HEK293 (cell line): ENCODE results near the gene CTNNB1.

Source experiments
- FEZF1 ChIP-seq: fragments of 450-650 bp; formaldehyde crosslinking; IDR thresholded peaks from 2 replicates; pipeline ENCODE4 v1.5.1; 2016; ENCODE audit warnings: missing biosample characterization, missing genetic modification characterization
- MZF1 ChIP-seq: fragments of 450-650 bp; formaldehyde crosslinking; IDR thresholded peaks from 2 replicates; pipeline ENCODE4 v1.5.1; 2017; ENCODE audit warnings: missing biosample characterization, missing genetic modification characterization, borderline replicate concordance
- PATZ1 ChIP-seq: fragments of 450-650 bp; formaldehyde crosslinking; IDR thresholded peaks from 2 replicates; pipeline ENCODE4 v1.5.1; 2016; ENCODE audit warnings: missing biosample characterization, missing genetic modification characterization
- PRDM10 ChIP-seq: fragments of 450-650 bp; formaldehyde crosslinking; IDR thresholded peaks from 2 replicates; pipeline ENCODE4 v1.5.1; 2016; ENCODE audit warnings: missing biosample characterization, missing genetic modification characterization
- PRDM2 ChIP-seq: fragments of 450-650 bp; formaldehyde crosslinking; IDR thresholded peaks from 2 replicates; pipeline ENCODE4 v1.5.1; 2016; ENCODE audit warnings: missing biosample characterization, missing genetic modification characterization, borderline replicate concordance
- REPIN1 ChIP-seq: fragments of 450-650 bp; formaldehyde crosslinking; IDR thresholded peaks from 2 replicates; pipeline ENCODE4 v1.5.1; 2017; ENCODE audit warnings: missing biosample characterization, missing genetic modification characterization, low read depth
- SP7 ChIP-seq: fragments of 450-650 bp; formaldehyde crosslinking; IDR thresholded peaks from 2 replicates; pipeline ENCODE4 v1.5.1; 2016; ENCODE audit warnings: missing biosample characterization, missing genetic modification characterization
- ZBTB21 ChIP-seq: fragments of 450-650 bp; formaldehyde crosslinking; IDR thresholded peaks from 2 replicates; pipeline ENCODE4 v1.5.1; 2017; ENCODE audit warnings: missing biosample characterization, missing genetic modification characterization
- ZBTB8A ChIP-seq: fragments of 450-650 bp; formaldehyde crosslinking; IDR thresholded peaks from 2 replicates; pipeline ENCODE4 v1.5.1; 2016; ENCODE audit warnings: missing biosample characterization, missing genetic modification characterization
- ZFHX2 ChIP-seq: fragments of 450-650 bp; formaldehyde crosslinking; conservative IDR thresholded peaks from 2 replicates; pipeline ENCODE4 v1.5.1; 2016; ENCODE audit warnings: missing biosample characterization, missing genetic modification characterization
- ZFP41 ChIP-seq: fragments of 450-650 bp; formaldehyde crosslinking; IDR thresholded peaks from 2 replicates; pipeline ENCODE4 v1.5.1; 2016; ENCODE audit warnings: missing biosample characterization, missing genetic modification characterization, borderline replicate concordance
- ZNF10 ChIP-seq: fragments of 450-650 bp; formaldehyde crosslinking; IDR thresholded peaks from 2 replicates; pipeline ENCODE4 v1.5.1; 2017; ENCODE audit warnings: missing biosample characterization, missing genetic modification characterization
- ZNF324 ChIP-seq: fragments of 450-650 bp; formaldehyde crosslinking; IDR thresholded peaks from 2 replicates; pipeline ENCODE4 v1.5.1; 2016; ENCODE audit warnings: missing biosample characterization, missing genetic modification characterization
- ZNF362 ChIP-seq: fragments of 450-650 bp; formaldehyde crosslinking; IDR thresholded peaks from 2 replicates; pipeline ENCODE4 v1.5.1; 2016; ENCODE audit warnings: missing biosample characterization, missing genetic modification characterization
- ZNF510 ChIP-seq: fragments of 450-650 bp; formaldehyde crosslinking; IDR thresholded peaks from 2 replicates; pipeline ENCODE4 v1.5.1; 2018; ENCODE audit warnings: mild to moderate bottlenecking, missing genetic modification characterization, missing biosample characterization; ENCODE audit not compliant: insufficient replicate concordance
- ZNF585B ChIP-seq: fragments of 450-650 bp; formaldehyde crosslinking; IDR thresholded peaks from 2 replicates; pipeline ENCODE4 v1.5.1; 2016; ENCODE audit warnings: missing biosample characterization, missing genetic modification characterization
- ZNF639 ChIP-seq: fragments of 450-650 bp; formaldehyde crosslinking; IDR thresholded peaks from 2 replicates; pipeline ENCODE4 v1.5.1; 2016; ENCODE audit warnings: missing biosample characterization, missing genetic modification characterization
- ZNF654 ChIP-seq: fragments of 450-650 bp; formaldehyde crosslinking; IDR thresholded peaks from 2 replicates; pipeline ENCODE4 v1.5.1; 2016; ENCODE audit warnings: low read depth, missing biosample characterization, missing genetic modification characterization
- ZNF704 ChIP-seq: fragments of 450-650 bp; formaldehyde crosslinking; IDR thresholded peaks from 2 replicates; pipeline ENCODE4 v1.5.1; 2016; ENCODE audit warnings: missing biosample characterization, missing genetic modification characterization
- ZSCAN18 ChIP-seq: fragments of 450-650 bp; formaldehyde crosslinking; IDR thresholded peaks from 2 replicates; pipeline ENCODE4 v1.5.1; 2016; ENCODE audit warnings: missing biosample characterization, missing genetic modification characterization

Gene CTNNB1

GRCh38 chr3:41198950-41199865 lies at the start of gene CTNNB1 (continued):
- TF ChIP-seq MZF1 = peak; percentile 33; the same call in 1 of the 2 replicates
- 0 out of 2 replicates have a peak, but pooled peaks have one; percentile 21 for TF ChIP-seq ZNF362 (tag by site-specific recombination)
- peak; percentile 88 for TF ChIP-seq ZFHX2 (tag by site-specific recombination)
- peak; percentile 16; the same call in 1 of the 2 replicates for TF ChIP-seq ZNF10 (tag by site-specific recombination)
- TF ChIP-seq REPIN1 (tag by site-specific recombination) = no peak
- peak; percentile 88 for TF ChIP-seq PATZ1 (tag by site-specific recombination)
- TF ChIP-seq ZNF510 = peak; percentile 7
- TF ChIP-seq FEZF1 = peak; percentile 28; the same call in 1 of the 2 replicates
- TF ChIP-seq ZBTB21 (tag by site-specific recombination) = peak; percentile 50; the same call in 1 of the 2 replicates
- peak; percentile 91 for TF ChIP-seq ZSCAN18 (tag by site-specific recombination)
- TF ChIP-seq ZBTB8A (tag by site-specific recombination) = peak; percentile 80
- no peak for TF ChIP-seq ZNF654 (tag by site-specific recombination)
- TF ChIP-seq PRDM10 (tag by site-specific recombination) = no peak
- TF ChIP-seq ZNF324 (tag by site-specific recombination) = peak; percentile 95
- TF ChIP-seq ZNF585B (tag by site-specific recombination) = no peak
- no peak for TF ChIP-seq ZFP41
- no peak for TF ChIP-seq ZNF704
- 0 out of 2 replicates have a peak, but pooled peaks have one; percentile 60 for TF ChIP-seq PRDM2 (tag by site-specific recombination)
- TF ChIP-seq SP7 (tag by site-specific recombination) = peak; percentile 86
- peak; percentile 61; the same call in 1 of the 2 replicates for TF ChIP-seq ZNF639 (tag by site-specific recombination)
